RCC 7860 (cell line): ENCODE data around the gene FAM170B.
A peak's percentile ranks its signal among the peaks of the same experiment; 100 is the strongest.

ENCODE experiments used
- DNase-seq: peaks from one replicate; pipeline ENCODE4 v3.0.0-alpha.2; 2015; ENCODE audit warnings: low spot score
- FAIRE-seq: peaks from 2 replicates; lab custom pipeline; 2012; peaks lifted over from hg19 to GRCh38; lab: Jason Lieb, UNC

FAM170B gene

DNA sequence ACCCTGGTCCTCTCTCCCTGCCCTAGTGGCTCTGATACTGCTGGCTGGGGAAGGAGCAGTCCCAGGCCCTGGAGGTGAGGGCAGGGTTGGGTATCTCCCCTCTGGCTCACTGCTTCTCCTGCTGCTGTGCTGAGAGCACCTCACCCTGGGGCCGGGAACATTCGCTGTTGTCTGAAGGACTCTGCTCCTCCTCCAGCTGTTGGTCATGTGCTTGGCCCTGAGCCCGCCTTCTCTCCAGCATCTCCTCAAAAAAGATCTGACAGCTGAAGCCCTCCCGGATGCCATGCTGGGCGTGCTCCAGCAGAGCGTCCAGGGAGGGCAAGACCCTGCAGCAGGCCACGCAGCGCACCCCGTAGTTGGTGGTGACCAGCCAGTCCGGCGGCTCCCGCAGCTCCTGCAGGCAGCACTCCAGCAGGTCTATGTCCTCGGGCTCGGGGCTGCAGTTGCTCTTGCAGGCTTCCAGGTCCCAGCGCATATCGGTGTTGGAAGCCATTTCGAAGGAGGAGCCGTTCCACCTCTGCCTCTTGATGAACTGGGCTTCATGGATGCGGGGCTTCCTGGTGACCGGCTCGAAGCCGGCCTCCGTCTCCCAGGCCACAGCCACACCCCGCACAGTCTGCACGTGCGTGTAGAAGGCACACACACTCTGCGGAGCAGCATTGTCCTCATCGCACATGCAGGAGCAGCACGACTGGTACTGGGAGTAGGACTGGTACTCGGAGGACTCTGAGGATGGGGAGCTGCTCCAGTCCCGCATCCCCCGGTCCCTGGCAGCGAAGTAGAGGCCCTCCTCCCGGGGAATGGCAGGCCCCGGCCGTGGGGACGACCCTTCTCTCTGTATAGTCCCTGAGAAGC is 2.1 kb downstream of the FAM170B start:
- FAIRE-seq (no peak), DNase-seq (no peak)

DNA sequence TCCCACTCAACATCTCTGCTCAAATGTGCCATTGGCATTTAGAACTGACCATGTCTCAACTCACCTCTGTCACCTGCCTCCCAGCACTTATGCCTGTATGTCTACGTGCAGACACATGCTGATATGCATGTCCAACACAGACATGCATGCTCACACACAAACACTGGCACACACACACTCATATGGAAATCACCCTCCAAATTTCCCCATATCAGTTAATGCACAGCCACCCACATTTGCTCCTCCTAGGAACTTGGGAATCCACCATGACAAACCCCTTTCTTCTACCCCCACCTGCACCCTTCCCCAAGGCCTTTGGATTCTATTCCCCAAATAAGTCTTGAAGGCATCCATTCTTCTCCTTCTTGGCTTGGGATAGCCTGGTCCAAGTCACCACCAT is 4.4 kb downstream of the FAM170B start:
- no peak for FAIRE-seq
- DNase-seq, result no peak

DNA sequence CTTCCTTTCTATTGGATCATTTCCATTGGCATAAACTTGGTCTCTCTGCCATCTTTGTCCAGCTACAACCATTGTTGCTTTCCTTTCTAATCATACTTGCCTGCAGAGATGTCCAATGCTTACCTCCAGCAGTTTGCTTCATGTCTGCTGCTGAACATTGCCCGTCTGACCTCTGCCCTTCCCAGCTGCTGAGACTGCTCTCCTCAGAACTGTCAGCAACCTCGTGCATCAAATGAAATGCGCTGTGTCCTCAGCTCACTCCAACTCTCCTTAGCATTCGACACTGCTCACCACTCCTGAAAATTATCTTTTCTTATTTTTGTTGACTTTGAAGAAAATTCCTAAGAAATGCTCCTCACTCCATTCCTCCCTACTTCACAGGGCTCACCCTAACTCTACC is 5.0 kb downstream of the FAM170B start:
- no peak for FAIRE-seq
- no peak for DNase-seq

DNA sequence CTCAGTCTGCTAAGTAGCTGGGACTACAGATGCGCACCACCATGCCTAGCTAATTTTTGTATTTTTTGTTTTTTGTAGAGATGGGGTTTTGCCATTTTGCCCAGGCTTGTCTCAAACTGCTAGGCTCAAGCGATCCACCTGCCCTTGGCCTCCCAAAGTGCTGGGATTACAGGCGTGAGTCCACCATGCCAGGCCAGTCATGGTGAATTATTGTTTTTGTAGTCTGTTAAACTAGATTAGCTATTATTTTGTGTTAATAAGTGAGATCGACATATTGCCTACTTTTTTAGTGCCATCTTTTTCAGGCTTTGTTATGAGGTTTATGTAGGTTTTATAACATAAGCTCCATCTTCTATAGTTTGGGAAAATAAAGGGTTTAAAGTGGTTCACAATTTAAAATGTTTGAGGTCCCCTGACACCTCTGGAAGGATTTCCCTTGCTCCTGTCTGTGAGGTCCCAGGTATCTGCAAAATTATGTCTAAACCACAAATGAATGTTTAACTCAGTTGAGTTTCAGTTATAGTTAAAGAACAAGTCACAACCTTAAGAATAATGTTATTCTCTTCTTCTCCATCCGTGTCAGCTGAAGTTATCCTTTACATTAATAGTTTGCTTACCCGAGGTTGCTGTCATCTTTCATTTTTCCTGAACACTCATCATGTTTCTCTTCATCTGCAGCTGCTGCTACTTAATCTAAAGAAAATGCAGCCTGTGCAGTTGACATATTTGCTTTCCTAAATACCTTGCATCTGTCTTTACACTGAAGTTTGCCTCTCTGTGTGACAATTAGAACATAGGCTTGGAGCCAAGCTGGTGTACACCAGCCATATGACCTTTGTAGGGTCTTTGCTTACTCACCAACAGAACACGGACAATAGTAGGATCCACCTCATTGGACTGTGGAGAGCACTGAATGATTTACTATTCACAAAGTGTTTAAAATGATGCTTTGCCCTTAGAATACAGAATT is 9.6 kb downstream of the FAM170B start:
- FAIRE-seq (peak; percentile 88), DNase-seq (peak; percentile 20)

DNA sequence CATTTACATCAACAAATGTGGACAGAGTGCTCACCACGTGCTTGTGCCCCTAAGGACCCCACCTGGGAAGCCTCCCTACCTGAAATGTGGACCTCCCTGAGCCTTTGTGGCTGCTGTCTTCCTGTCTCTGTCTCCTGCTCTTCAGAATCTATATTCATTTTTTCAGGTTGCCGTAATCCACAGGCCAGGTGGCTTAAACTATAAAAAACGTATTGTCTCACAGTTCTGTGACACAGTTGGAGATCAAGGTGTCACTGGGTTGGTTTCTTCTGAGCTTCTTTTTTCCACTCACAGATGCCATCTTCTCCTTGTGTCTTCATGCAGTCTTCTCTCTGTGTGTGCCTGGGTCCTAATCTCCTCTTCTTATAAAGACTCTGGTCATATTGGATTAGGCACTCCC is 12.9 kb downstream of the FAM170B start:
- no peak for FAIRE-seq
- no peak for DNase-seq

DNA sequence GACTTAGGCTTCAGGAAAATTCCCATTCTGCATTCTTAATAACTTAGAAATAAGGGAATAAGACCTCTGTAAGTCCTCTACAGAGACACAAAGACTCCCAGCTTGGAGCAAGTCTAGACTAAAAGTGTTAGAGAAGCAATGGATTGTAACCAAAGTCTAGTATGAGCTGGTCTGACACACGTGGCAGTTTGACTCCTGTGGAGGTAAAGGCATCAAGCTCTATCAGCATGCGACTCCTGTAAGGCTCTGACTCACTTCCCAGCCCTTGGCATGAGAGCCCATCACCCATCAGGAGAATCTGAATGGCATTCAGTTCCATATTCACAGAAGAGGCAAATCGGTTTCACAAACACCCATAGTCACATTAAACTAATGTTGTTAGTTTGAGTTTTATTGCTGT is 14.1 kb downstream of the FAM170B start:
- FAIRE-seq, result peak; percentile 97
- DNase-seq, result peak; percentile 91

DNA sequence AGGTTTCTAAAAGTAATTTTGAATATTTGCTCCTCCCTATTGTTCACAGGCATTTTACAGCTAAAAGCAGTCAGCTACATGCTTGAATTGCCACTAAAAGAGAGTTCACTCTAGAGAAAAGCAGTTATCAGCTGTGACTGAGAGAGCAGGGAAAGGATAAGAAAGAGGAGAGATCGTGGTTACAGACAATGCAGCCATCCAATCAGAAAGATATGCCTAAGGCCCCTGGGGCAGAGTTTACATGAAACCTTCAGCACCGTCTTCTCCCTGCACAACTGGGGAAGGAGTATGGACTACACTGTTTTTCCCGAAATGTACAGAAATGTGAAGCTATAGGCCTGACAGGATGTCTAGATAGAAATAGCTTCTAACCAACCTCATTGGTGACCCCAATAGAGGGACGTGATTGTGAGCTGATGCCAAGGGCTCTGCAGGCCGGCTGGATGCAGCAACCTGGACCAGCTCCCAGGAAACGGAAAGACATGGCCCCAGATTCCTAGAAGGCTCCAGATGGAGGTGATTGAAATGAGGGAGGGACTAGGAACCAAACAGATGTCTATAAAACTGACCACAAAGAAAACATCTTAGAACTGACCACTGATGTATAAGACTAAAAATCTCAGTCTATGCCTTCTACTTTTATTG is 15.3 kb downstream of the FAM170B start:
- no peak for FAIRE-seq
- DNase-seq, result no peak

DNA sequence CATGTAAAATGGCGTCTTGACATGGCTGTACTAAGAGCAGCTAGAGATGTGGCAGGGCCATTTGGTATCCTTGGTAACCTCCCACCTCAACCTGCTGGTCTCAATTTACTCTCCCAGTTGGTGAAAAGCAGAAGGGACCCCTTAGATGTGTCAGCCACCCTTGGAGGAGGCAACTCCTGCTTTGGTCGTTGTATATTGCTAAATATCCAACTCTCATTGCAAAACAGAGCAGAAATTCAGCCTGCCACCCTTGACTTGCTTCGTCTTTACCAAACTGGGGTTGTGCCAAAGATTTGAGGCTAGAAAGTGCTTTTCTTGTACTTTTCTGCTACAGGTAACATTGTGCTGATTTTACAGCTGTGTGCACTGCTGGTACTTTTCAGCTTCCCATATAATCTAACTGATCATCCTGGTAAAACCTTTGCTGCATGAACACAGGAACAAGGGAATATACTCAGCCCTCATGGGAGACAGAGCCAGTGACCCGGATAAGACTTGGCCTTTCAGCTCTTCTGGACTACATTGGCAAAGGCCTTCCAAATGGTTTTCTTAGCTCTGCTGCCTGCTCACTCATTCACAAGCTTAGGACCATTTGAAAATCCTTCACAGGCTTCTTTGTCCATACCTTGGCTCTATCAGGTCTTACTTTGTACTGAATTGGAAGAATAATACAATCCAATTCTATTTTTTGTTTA is 16.3 kb downstream of the FAM170B start:
- FAIRE-seq, result no peak
- no peak for DNase-seq

DNA sequence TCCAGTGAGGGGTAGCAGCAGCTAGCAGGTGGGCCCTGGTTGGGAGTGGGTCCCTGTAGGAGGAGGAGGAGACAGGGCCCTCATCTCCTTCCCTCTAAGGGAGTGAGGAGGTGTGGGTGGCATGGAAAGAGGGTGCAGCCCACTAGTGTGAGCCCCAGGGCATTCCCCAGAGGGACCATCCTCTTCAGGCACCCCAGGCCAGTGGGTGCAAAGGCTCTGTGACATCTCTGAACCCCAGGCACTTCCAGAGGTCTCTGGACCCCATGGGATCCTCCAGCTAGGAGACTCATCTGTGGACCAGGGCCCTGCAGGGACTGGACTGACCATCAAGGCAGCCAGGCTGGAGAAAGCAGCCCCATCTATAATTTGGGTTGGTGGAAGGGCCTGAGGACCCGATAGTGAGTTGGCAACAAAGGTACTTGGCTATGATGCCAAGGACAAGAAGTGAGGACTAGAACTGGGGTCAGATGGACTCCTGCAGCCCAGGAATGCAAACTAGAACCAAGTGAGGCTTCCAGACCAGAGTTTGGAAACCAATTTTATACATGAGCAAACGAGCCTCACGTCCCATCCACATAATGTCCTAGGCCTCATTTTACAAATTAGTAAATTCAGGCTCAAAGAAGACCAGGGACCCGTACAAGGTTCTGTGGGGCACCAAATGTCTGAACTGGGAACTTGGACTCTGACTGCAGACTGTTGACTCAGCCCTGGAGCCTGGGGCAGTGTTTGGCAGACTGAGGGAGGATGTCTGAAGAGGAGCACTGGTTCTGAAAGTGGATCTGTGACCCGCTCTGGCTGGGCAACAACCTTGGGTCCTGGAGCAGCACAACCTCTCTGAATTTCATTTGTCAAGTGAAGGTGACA is 17.1 kb downstream of the FAM170B start:
- DNase-seq (no peak), FAIRE-seq (no peak)

DNA sequence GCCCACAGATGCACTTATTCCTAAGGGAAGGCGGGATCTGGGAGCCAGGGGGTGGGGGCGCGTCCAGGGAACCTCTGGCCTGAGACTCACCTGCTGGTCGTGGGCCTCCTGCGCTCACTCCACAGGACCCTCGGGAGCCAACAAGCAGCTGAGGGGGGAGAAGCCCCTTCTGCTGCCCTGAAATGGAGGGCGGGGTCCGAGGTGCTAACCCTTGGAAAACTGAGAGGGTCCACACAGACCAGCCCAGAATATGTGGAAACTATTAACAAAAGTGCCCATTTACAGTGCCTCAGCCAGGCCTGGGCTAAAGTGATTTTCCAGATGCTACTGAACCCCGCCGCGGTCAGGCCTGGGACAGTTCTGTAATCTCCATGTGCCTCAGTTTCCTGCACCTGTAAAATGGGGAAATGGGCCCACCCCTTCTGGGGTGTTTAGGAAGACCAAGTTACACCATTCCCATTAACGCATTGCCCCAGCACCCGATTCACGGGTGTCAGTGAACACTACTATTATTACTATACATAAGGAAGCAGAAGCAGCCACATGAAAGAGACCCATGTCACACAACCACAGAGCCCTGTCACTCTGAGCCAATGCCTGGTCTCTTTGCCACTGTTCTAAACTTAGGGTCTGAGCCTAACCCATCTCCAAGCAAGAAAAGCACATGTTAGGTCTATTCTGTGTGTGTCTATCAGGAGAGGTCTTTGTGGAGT is 17.9 kb downstream of the FAM170B start:
- DNase-seq (no peak), FAIRE-seq (no peak)

DNA sequence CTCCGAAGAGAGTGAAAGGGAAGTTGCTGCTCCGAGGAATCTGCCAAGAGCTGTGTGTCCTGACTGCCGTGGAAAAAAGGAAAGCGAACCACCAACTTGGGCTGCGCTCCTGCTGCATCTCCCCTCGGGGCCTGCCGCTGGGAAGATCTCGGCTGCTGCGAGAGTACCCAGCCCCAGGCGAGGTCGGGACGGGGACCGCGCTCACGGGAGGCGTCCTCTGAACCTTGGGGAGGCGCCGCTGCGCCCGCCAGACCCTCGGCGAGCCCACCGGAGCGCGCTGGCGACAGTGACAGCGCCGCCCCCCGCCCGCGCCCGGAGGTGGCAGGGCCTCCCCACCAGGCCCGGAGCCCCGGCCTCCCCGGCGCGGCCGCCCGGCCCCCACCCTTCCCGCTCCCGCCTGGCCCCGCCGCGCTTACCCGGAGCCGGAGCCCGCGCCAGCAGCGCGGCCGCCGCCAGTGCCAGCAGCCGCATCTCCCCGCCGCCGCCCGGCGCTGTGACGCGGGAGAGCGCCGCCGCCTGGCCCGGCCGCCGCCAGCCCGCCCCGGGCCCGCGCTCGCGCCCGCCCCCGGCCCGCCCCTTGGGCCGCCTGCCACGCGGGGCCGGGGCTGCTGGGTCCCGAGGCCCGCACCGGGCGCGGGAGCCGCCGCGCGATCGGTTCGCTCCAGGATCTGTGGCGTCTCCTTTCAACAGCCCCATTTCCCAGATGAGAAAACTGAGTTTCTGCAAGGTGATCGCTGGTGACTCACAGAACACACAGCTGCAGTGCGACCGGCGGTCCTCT is 18.6 kb downstream of the FAM170B start, which contains the start of gene VSTM4:
Gene VSTM4, minus strand, starts transcription at position 508 of the 781 bp plus-strand sequence. Its CDS starts 37 bp downstream, at position 471.
- no peak for DNase-seq
- no peak for FAIRE-seq

DNA sequence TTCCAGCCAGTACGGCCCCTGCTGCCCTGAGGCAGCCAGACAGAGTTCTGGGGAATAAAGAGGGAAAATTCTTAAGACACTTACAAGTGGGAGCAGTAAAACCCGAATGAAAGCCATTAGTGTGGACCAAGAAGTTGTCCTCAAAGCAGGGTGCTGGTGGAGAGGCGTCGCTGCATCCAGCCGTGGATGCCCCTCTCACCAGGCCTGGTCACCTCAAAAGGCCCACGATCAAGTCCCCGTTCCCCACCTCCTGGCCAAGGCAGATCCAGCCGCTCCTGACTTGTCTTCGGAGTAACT is 19.2 kb downstream of the FAM170B start:
- FAIRE-seq (no peak), DNase-seq (no peak)

DNA sequence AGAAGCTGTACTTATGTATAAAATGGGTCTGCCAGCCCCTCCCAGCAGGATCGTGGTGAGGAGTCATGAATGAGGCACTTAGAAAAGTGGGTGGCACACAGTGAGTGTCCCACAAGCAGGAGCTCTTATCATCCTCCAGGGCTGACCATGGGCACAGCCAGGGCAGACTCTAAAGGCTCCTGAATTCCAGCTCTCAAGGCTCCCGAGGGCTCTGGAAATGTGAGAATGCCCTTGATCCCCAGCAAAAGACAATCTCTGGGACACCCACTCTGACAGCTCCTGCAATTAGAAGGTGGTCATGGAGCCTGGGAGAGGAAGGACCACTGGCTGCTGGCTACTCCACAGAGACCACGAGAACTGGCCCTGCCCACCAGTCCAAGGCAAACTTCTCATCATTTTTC is 20.1 kb downstream of the FAM170B start:
- DNase-seq, result no peak
- FAIRE-seq, result no peak

DNA sequence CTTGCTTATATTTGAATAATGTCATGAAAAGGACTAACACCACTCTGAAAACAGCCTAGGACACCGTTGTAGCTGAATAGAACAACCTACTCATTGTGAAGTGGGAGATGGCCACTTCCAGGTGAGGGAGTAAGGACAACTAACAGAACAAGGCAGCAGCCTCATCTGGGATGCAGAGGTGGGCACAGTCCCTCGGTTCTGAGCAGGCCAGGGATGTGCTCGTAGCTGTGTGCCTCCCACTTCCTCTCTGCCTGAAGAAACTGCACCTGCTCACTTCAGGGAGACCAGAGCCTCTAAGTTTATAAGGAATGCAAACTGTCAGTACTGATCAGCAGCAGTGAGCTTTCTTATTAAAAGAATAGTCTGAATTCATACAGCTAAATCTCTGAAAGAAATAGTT is 21.0 kb downstream of the FAM170B start:
- no peak for FAIRE-seq
- DNase-seq, result no peak

DNA sequence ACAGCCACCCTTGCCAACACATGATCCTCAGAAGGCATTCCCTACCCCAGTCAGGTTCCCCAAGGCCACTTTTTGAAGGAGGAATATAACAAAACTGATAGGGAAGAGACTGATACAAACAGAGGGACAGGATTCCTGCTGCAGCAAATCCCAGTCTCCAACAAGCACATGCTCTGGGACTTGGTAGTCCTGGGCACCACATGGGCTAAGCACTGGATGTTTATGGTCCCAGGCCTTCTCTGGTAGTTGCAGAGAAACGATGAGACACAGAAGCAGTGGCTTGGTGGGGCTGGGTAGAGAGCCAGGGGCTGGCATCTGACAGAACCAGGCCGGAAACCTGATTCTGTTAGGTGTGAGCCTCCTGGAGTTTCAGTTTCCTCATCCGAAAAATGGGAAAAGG is 21.7 kb downstream of the FAM170B start:
- DNase-seq (no peak), FAIRE-seq (no peak)

DNA sequence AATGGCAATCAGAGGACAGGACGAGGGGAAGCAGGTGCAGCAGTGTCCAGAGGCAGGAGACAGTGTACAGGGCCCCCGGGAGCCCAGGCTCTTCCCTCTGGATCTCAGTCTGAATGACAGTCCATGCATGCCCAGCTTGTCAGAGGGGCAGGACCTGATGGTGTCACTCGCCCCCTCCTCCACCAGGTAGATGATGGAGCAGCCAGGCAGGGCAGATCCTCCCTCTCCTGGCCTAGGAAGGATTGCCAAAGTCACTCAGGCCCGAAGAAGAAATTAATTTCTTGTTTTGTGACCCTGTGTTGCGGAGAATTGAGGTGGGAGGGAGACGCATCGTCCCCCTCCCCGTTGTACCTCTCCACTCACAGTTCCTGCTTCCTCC is 22.5 kb downstream of the FAM170B start:
- DNase-seq (no peak), FAIRE-seq (no peak)

DNA sequence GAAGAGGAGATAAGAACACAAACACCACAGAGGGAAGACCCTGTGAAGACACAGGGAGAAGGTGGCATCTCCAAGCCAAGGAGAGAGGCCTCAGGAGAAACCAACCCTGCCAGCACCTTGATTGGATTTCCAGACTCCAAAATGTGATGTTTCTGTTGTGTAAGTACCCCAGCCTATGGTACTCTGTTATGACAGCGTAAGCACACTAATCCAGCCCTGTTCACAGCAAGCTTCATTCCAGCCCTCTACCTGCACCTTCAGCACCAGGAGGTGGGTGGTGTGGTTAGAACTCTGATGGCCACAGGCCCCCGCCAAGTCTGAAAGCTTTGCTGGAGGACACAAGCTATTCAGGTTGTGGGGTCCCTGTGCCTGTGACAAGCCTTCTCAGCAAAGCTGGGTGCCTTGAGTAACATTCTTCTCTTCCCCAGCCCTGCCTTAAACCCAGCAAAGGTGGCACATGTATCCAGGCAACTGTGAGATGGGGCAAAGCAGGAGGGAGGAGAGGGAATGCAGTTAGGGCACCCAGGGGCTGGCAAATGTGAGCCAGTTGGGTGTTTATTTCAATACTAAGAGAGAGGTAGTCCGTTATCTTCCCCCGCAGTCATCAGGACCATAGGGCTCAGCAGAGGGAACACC is 23.0 kb downstream of the FAM170B start:
- no peak for FAIRE-seq

More for the DNA sequence above, 23.0 kb downstream of the FAM170B start:
- no peak for DNase-seq
